ENCODE data around the gene PAQR5. TPM values are rescaled to one million over a fixed set of nuclear protein-coding genes. Genes with fewer than 3 reads are reported as not detected.

Gene PAQR5
- total and polyA plus RNA-seq, 2 donors (not counting 3 experiments of a cell fraction or from before 2014, with no cell fraction given), result 0.08 to 0.09 TPM

GRCh38 chr15:69393831-69394491 lies 95.2 kb downstream of the PAQR5 start:
- H2AFZ ChIP-seq (ENCODE audit: low read depth, low read length), result peak overlapping the region; percentile 94

More at GRCh38 chr15:69393831-69394491, 95.2 kb downstream of the PAQR5 start:
- TF ChIP-seq JUN (IDR thresholded peaks at IDR 0.05; ENCODE audit: borderline replicate concordance, insufficient read depth, insufficient read length, low read depth) (no peak), GATA2 (IDR thresholded peaks at IDR 0.05; ENCODE audit: insufficient read depth, insufficient read length, low read depth, low read length) (no peak), EZH2 (IDR thresholded peaks at IDR 0.05; ENCODE audit: borderline replicate concordance, low read depth, low read length, severe bottlenecking) (no peak), MYC (IDR thresholded peaks at IDR 0.05; ENCODE audit: low read depth, low read length) (no peak), MAX (IDR thresholded peaks at IDR 0.05; ENCODE audit: insufficient read depth, insufficient read length) (no peak), POLR2AphosphoS5 (IDR thresholded peaks at IDR 0.05; ENCODE audit: insufficient read depth, low read depth, low read length) (no peak), FOS (IDR thresholded peaks at IDR 0.05; ENCODE audit: borderline replicate concordance, insufficient read depth, low read length) (no peak), POLR2A (IDR thresholded peaks at IDR 0.05; ENCODE audit: low read depth, low read length) (no peak), CTCF (IDR thresholded peaks at IDR 0.05; ENCODE audit: extremely low read depth in 1 of 2, insufficient read depth in 1 of 2, low read depth in 1 of 2, low read length in 2 of 2) (no peak)
- Histone ChIP-seq H3K9me1 (replicated peaks; ENCODE audit: control insufficient read depth, extremely low read depth, insufficient read depth, low read length) (no peaks in the 10 kb centered on the region), H3K27me3 (ENCODE audit: control insufficient read depth in 2 of 2, insufficient read depth in 2 of 2, low read length in 2 of 2) (no peaks in the 10 kb centered on the region), H3K4me2 (ENCODE audit: insufficient read depth, low read length) (peak overlapping the region; percentile 42), H3K36me3 (ENCODE audit: control insufficient read depth in 2 of 2, extremely low read depth in 1 of 2, insufficient read depth in 2 of 2, low read length in 2 of 2) (no peaks in the 10 kb centered on the region), H3K9ac (replicated peaks; ENCODE audit: extremely low read depth, insufficient read depth, low read length) (no peak overlapping the region), H4K20me1 (replicated peaks; ENCODE audit: control insufficient read depth, extremely low read depth, insufficient read depth, low read length) (no peaks in the 10 kb centered on the region), H3K4me1 (ENCODE audit: control insufficient read depth, extremely low read depth, insufficient read depth, low read length) (peaks cover 7% of the 10 kb centered on the region), H3K4me3 (replicated peaks in 1 of 3; ENCODE audit: insufficient read depth in 1 of 3, low read depth in 1 of 3, low read length in 3 of 3) (no peak overlapping the region), H3K9me3 (replicated peaks; ENCODE audit: control insufficient read depth, insufficient read depth, low read length) (no peaks in the 10 kb centered on the region), H3K79me2 (ENCODE audit: control insufficient read depth, insufficient read depth, low read length) (no peaks in the 10 kb centered on the region), H3K27ac (ENCODE audit: insufficient read depth, low read depth, low read length) (no peak overlapping the region)
- CTCF ChIA-PET, result interaction anchor here (0.6 to 4.1 kb wide), 45 partner anchors 9 to 1141 kb away, joined by 3 to 40 read pairs (median 5); partner anchors contain the start of genes GLCE and KIF23
- dilution Hi-C loops (cut with MboI; ENCODE audit: extremely low pct_ligation_motif_present, low sequenced_read_pairs) (no loop called here), intact Hi-C loops (cut with micrococcal nuclease) (loop anchor here (1.0 to 2.0 kb wide), 4 partner anchors 129 to 335 kb away; no protein-coding TSS in a partner anchor)
- POLR2A ChIA-PET, result no interaction called here
- DNase-seq (ENCODE audit: low read depth, low spot score) (no peak), FAIRE-seq (peak; percentile 77)
- BruUV-seq (replicated peaks), result no TSS peak

Measured in endothelial cell of umbilical vein (primary cell).